Glutamatergic neuron (in vitro differentiated cells): ENCODE results near the gene GIT2. TPM values are rescaled to one million over a fixed set of nuclear protein-coding genes. Genes with fewer than 3 reads are reported as not detected.

Source experiments
- DNase-seq: peaks from one replicate; pipeline ENCODE4 v3.0.0; 2022
- H3K27ac Mint-ChIP-seq: one replicate; pipeline ENCODE4 v1.8.0; 2020; ENCODE audit warnings: mild to moderate bottlenecking, mixed read lengths, inconsistent platforms; ENCODE audit not compliant: unreplicated experiment
- H3K27me3 Mint-ChIP-seq: one replicate; pipeline ENCODE4 v1.8.0; 2020; ENCODE audit warnings: mild to moderate bottlenecking, moderate library complexity, mixed read lengths, inconsistent platforms; ENCODE audit not compliant: unreplicated experiment
- H3K36me3 Mint-ChIP-seq: one replicate; pipeline ENCODE4 v1.8.0; 2020; ENCODE audit warnings: mild to moderate bottlenecking, mixed read lengths, inconsistent platforms; ENCODE audit not compliant: unreplicated experiment
- H3K4me1 Mint-ChIP-seq: one replicate; pipeline ENCODE4 v1.8.0; 2020; ENCODE audit warnings: mild to moderate bottlenecking, low read depth, mixed read lengths, inconsistent platforms; ENCODE audit not compliant: unreplicated experiment
- H3K4me3 Mint-ChIP-seq: one replicate; pipeline ENCODE4 v1.8.0; 2020; ENCODE audit warnings: mild to moderate bottlenecking, mixed read lengths, inconsistent platforms; ENCODE audit not compliant: unreplicated experiment
- H3K9me3 Mint-ChIP-seq: one replicate; pipeline ENCODE4 v1.8.0; 2020; ENCODE audit warnings: mild to moderate bottlenecking, moderate library complexity, mixed read lengths, inconsistent platforms; ENCODE audit not compliant: unreplicated experiment
- CTCF ChIP-seq: fragments of 200-600 bp; sonication (generic); IDR thresholded peaks from one replicate; pipeline ENCODE4 v1.5.0; 2021; ENCODE audit not compliant: partially characterized antibody, unreplicated experiment
- total RNA-seq: library from RNA; stranded (reverse); fragmentation: NEBNext Ultra II Directional; extraction: Animal tissue kit (Norgen Biotek cat#: 25700); gene quantifications from one replicate; pipeline ENCODE4 v1.2.1, GENCODE V29; 2021; ENCODE audit not compliant: unreplicated experiment

The GIT2 gene
- total RNA-seq, 1 donor from 2014 or later = 54.9 TPM

- Mint-ChIP-seq H3K36me3 (peaks cover 6% of the 10 kb centered on the region), H3K4me1 (no peaks in the 10 kb centered on the region)
These were observed 14.0 kb downstream of the GIT2 start for GRCh38 chr12:109982210-109982609.

GRCh38 chr12:109981311-109981710, 14.9 kb downstream of the GIT2 start:
- peaks cover 6% of the 10 kb centered on the region for H3K36me3 Mint-ChIP-seq
- no peak overlapping the region for H3K4me3 Mint-ChIP-seq
- no peak for TF ChIP-seq CTCF
- no peaks in the 10 kb centered on the region for H3K27me3 Mint-ChIP-seq
- no peak overlapping the region for H3K27ac Mint-ChIP-seq
- H3K4me1 Mint-ChIP-seq = no peaks in the 10 kb centered on the region
- no peak for DNase-seq
- peaks cover 2% of the 10 kb centered on the region for H3K9me3 Mint-ChIP-seq

More at GRCh38 chr12:109982210-109982609, 14.0 kb downstream of the GIT2 start:
- no peak for TF ChIP-seq CTCF
- Mint-ChIP-seq H3K4me3 (no peak overlapping the region), H3K27me3 (no peaks in the 10 kb centered on the region), H3K9me3 (peaks cover 2% of the 10 kb centered on the region), H3K27ac (no peak overlapping the region)
- no peak for DNase-seq

- H3K4me1 Mint-ChIP-seq = peaks cover 4% of the 10 kb centered on the region
- H3K27me3 Mint-ChIP-seq = no peaks in the 10 kb centered on the region
- no peak for DNase-seq
- H3K4me3 Mint-ChIP-seq = no peak overlapping the region
- no peaks in the 10 kb centered on the region for H3K9me3 Mint-ChIP-seq
- TF ChIP-seq CTCF = no peak
- H3K36me3 Mint-ChIP-seq = no peaks in the 10 kb centered on the region
- H3K27ac Mint-ChIP-seq = peak overlapping the region; percentile 25
These were observed 23.3 kb downstream of the GIT2 start for GRCh38 chr12:109972821-109973220.

GRCh38 chr12:109968801-109969200, 27.4 kb downstream of the GIT2 start:
- Mint-ChIP-seq H3K4me1 (peaks cover 8% of the 10 kb centered on the region), H3K36me3 (no peaks in the 10 kb centered on the region), H3K27ac (no peak overlapping the region), H3K27me3 (peaks cover 2% of the 10 kb centered on the region), H3K9me3 (peaks cover 1% of the 10 kb centered on the region), H3K4me3 (no peak overlapping the region)
- no peak for TF ChIP-seq CTCF
- no peak for DNase-seq

- Mint-ChIP-seq H3K36me3 (no peaks in the 10 kb centered on the region), H3K27me3 (peaks cover 2% of the 10 kb centered on the region), H3K4me3 (no peak overlapping the region), H3K4me1 (peaks cover 6% of the 10 kb centered on the region), H3K9me3 (peaks cover 1% of the 10 kb centered on the region), H3K27ac (no peak overlapping the region)
- no peak for DNase-seq
- no peak for TF ChIP-seq CTCF
These were observed 28.1 kb downstream of the GIT2 start for GRCh38 chr12:109968032-109968420.
